CD4-positive, alpha-beta T cell (primary cell): Measurements from ENCODE around the gene ACTR3. TPM values are rescaled to one million over a fixed set of nuclear protein-coding genes. Genes with fewer than 3 reads are reported as not detected.

Source experiments
- ATAC-seq: fragments of 200-7000 bp; cut with Tn5 transposase; one replicate; pipeline ENCODE4 v1.10.0; 2022; ENCODE audit warnings: mild to moderate bottlenecking; ENCODE audit not compliant: poor library complexity
- CTCF ChIA-PET: fragments of 350-600 bp; sonication (Branson Sonifier 250); formaldehyde crosslinking; loops from one replicate; lab custom pipeline; 2021; ENCODE audit warnings: antibody characterized with exemption, inconsistent platforms; lab: Charles Lee
- POLR2A ChIA-PET: fragments of 350-600 bp; sonication (Branson Sonifier 250); formaldehyde crosslinking; loops from one replicate; lab custom pipeline; 2021; ENCODE audit warnings: antibody characterized with exemption, inconsistent platforms; lab: Charles Lee
- DNase-seq, 14 experiments: peaks; one replicate each; pipeline ENCODE4 v3.0.0-alpha.2; 2013 to 2020; ENCODE audit warnings: mixed read lengths in 2 of 14
- H3K27ac ChIP-seq, 2 donors: one replicate each; pipeline versions ENCODE4 v1.5.1 to v1.7.0; 2013; ENCODE audit warnings: low read length in 2 of 2, low read depth in 1 of 2, mild to moderate bottlenecking in 1 of 2
- H3K27me3 ChIP-seq, 2 experiments: 1 replicate in 1 of 2; 2 replicates in 1 of 2; pipeline versions ENCODE4 v1.6.1 to v1.7.0; 2013; ENCODE audit warnings: low read length in 2 of 2, control low read depth in 1 of 2, mild to moderate bottlenecking in 1 of 2, moderate library complexity in 1 of 2; ENCODE audit not compliant: insufficient read depth in 2 of 2, control insufficient read depth in 1 of 2
- H3K36me3 ChIP-seq: one replicate; pipeline ENCODE4 v1.6.1; 2013; ENCODE audit warnings: low read length, control low read depth; ENCODE audit not compliant: insufficient read depth
- H3K4me1 ChIP-seq: one replicate; pipeline ENCODE4 v1.6.1; 2013; ENCODE audit warnings: low read length, control low read depth; ENCODE audit not compliant: insufficient read depth
- H3K4me3 ChIP-seq: one replicate; pipeline ENCODE4 v1.5.1; 2013; ENCODE audit warnings: mild to moderate bottlenecking, low read length, moderate library complexity
- H3K9me3 ChIP-seq, 2 experiments: 1 replicate in 1 of 2; 2 replicates in 1 of 2; pipeline versions ENCODE4 v1.6.1 to v1.7.0; 2013; ENCODE audit warnings: low read length in 2 of 2, mild to moderate bottlenecking in 2 of 2, control low read depth in 1 of 2, moderate library complexity in 1 of 2; ENCODE audit not compliant: control insufficient read depth in 1 of 2, insufficient read depth in 1 of 2
- H3K27ac Mint-ChIP-seq: one replicate; pipeline ENCODE4 v1.8.0; 2020; ENCODE audit warnings: mixed read lengths
- H3K27me3 Mint-ChIP-seq: one replicate; pipeline ENCODE4 v1.8.0; 2021; ENCODE audit warnings: mixed read lengths
- H3K36me3 Mint-ChIP-seq: one replicate; pipeline ENCODE4 v1.8.0; 2021; ENCODE audit warnings: low read depth, mixed read lengths
- H3K4me1 Mint-ChIP-seq: one replicate; pipeline ENCODE4 v1.8.0; 2021; ENCODE audit warnings: low read depth, mixed read lengths
- H3K4me3 Mint-ChIP-seq: one replicate; pipeline ENCODE4 v1.8.0; 2020; ENCODE audit warnings: mild to moderate bottlenecking, mixed read lengths
- H3K9me3 Mint-ChIP-seq: one replicate; pipeline ENCODE4 v1.8.0; 2020; ENCODE audit warnings: mixed read lengths
- intact Hi-C, 2 experiments: fragments of 100-400 bp; cut with DNase I in 1 of 2; cut with micrococcal nuclease in 1 of 2; formaldehyde crosslinking; loops; one replicate each; pipeline versions ENCODE4 v1.15.1 to v1.9.0; 2023 to 2025; cut with DNase I, micrococcal nuclease
- total RNA-seq, 174 experiments: library from RNA in 2 of 174; stranded (reverse) in 2 of 174; gene quantifications; one replicate each; pipeline ENCODE4 v1.2.3 and lab custom pipeline; 2021 to 2026
- TF ChIP-seq, protein P1 (sequence below): fragments of 200-600 bp; IDR thresholded peaks from one replicate; pipeline ENCODE4 v1.8.0; 2022; ENCODE audit warnings: antibody characterized with exemption, mild to moderate bottlenecking

Gene ACTR3
- total RNA-seq, 2 experiments from 2014 or later = 118 to 123 TPM

DNA sequence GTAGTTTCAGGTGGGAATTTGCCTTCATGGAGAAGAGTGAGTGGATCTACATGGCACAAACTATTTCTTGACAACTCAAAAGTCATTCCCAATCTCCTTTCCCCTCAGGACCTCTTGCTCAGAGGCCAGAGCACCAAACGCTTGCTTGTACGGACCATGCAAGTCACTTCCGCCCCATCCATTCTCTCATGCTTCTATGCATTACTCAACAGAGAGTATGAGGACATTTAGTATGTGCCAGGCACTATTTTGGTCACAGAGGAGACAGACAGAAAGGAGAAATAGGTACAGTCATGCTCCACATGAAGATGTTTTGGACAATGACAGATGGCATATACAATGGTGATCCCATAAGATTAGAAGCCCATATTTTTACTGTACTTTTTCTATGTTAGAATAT is 117.5 kb downstream of the ACTR3 start:
- H3K4me3 ChIP-seq = no peak overlapping the region
- TF ChIP-seq, protein P1, sequence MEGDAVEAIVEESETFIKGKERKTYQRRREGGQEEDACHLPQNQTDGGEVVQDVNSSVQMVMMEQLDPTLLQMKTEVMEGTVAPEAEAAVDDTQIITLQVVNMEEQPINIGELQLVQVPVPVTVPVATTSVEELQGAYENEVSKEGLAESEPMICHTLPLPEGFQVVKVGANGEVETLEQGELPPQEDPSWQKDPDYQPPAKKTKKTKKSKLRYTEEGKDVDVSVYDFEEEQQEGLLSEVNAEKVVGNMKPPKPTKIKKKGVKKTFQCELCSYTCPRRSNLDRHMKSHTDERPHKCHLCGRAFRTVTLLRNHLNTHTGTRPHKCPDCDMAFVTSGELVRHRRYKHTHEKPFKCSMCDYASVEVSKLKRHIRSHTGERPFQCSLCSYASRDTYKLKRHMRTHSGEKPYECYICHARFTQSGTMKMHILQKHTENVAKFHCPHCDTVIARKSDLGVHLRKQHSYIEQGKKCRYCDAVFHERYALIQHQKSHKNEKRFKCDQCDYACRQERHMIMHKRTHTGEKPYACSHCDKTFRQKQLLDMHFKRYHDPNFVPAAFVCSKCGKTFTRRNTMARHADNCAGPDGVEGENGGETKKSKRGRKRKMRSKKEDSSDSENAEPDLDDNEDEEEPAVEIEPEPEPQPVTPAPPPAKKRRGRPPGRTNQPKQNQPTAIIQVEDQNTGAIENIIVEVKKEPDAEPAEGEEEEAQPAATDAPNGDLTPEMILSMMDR = no peak
- H3K4me1 Mint-ChIP-seq = no peaks in the 10 kb centered on the region
- H3K36me3 ChIP-seq = no peaks in the 10 kb centered on the region
- no peaks in the 10 kb centered on the region for H3K36me3 Mint-ChIP-seq
- DNase-seq (no peak), ATAC-seq (no peak)
- CTCF ChIA-PET = no interaction called here
- H3K27ac ChIP-seq = no peak overlapping the region
- H3K27me3 ChIP-seq = peaks cover 0 to 3% of the 10 kb centered on the region in 2 experiments
- no peaks in the 10 kb centered on the region for H3K4me1 ChIP-seq
- H3K9me3 Mint-ChIP-seq = no peaks in the 10 kb centered on the region
- peaks cover 20% of the 10 kb centered on the region for H3K27me3 Mint-ChIP-seq
- intact Hi-C loops = no loop called here
- no peaks in the 10 kb centered on the region for H3K9me3 ChIP-seq
- H3K4me3 Mint-ChIP-seq = no peak overlapping the region
- POLR2A ChIA-PET = no interaction called here
- no peak overlapping the region for H3K27ac Mint-ChIP-seq

DNA sequence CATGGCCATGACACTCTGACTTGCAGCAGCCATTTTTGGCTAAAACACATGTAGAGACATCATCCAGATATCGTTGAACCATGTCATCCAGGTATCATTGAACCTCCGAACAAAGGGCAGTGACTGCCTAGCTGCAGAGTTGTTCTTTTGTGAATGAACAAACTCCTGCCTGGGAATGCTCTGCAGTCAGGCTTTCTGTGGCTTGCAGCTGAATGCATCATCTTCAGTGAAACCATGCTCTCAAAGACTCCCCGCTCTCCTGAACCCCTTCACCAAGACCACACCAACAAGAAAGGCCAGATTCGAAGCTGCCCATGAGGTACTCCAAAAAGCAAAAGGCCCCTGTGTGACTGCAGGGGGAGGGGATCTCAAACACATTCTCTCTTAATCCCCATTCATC is 118.8 kb downstream of the ACTR3 start:
- CTCF ChIA-PET = no interaction called here
- TF ChIP-seq, protein P1 = no peak
- H3K36me3 Mint-ChIP-seq = no peaks in the 10 kb centered on the region

DNA sequence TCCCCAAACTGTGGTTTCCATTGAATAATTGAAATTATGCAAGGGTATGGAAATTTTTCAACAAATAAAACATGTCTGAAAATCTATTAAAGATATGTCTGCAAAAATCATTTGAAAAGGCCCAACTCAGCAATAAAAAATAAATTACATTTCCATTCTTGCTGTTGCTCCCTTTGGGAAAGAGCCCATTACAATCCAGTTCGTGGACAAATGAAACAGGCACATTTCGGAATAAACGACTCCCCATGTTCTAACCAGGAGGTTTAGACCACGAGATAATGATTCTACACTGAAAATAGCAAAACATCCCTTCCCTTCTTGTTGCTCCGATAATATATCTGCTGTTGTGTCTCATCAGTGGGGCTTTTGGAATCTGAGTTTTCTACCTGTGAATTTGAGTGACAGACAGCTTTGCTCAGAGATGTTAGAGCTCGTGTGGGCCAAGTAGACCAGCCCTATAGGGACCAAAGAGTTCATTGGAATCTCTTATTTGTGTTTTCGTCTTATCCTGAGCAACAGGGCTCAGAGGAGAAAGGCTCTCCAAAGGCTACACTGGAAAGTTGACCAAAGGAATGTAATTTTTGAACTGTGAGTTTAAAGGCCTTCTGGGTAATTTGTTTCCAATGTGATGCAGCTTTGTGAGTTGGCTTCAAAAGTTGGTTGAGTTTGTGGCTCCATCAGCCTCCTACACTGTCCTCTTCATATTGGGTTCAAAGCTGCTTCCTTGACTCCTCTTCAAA is 119.5 kb downstream of the ACTR3 start:
- ChIA-PET CTCF (no interaction called here), POLR2A (no interaction called here)
- Mint-ChIP-seq H3K36me3 (no peaks in the 10 kb centered on the region), H3K4me1 (no peaks in the 10 kb centered on the region), H3K9me3 (no peaks in the 10 kb centered on the region), H3K4me3 (no peak overlapping the region), H3K27ac (no peak overlapping the region), H3K27me3 (peaks cover 17% of the 10 kb centered on the region)
- TF ChIP-seq, protein P1 = no peak
- H3K4me3 ChIP-seq = no peak overlapping the region
- no peaks in the 10 kb centered on the region for H3K9me3 ChIP-seq
- DNase-seq (no peak), ATAC-seq (no peak)
- no peaks in the 10 kb centered on the region for H3K4me1 ChIP-seq
- H3K27me3 ChIP-seq = peaks cover 0 to 5% of the 10 kb centered on the region in 2 experiments
- H3K36me3 ChIP-seq = no peaks in the 10 kb centered on the region
- intact Hi-C loops = no loop called here
- H3K27ac ChIP-seq = no peak overlapping the region

More for the DNA sequence above, 118.8 kb downstream of the ACTR3 start:
- Mint-ChIP-seq H3K9me3 (no peaks in the 10 kb centered on the region), H3K4me3 (no peak overlapping the region), H3K27me3 (peaks cover 20% of the 10 kb centered on the region), H3K4me1 (no peaks in the 10 kb centered on the region), H3K27ac (no peak overlapping the region)
- no peaks in the 10 kb centered on the region for H3K36me3 ChIP-seq
- POLR2A ChIA-PET = no interaction called here
- H3K27me3 ChIP-seq = peaks cover 0 to 5% of the 10 kb centered on the region in 2 experiments
- no peaks in the 10 kb centered on the region for H3K4me1 ChIP-seq
- no peak overlapping the region for H3K4me3 ChIP-seq
- intact Hi-C loops = no loop called here
- no peak overlapping the region for H3K27ac ChIP-seq
- no peaks in the 10 kb centered on the region for H3K9me3 ChIP-seq
- ATAC-seq (no peak), DNase-seq (no peak)
